NCI-H2196 treated with DMSO at 0.1 percent for 48 hours (cell line): ENCODE data around the gene NKX2-1.
A peak's percentile ranks its signal among the peaks of the same experiment; 100 is the strongest.

Experiments
- DNase-seq: peaks from one replicate; lab custom pipeline; 2025; ENCODE audit not compliant: unreplicated experiment; lab: John Stamatoyannopoulos, UW

NKX2-1 gene

DNA sequence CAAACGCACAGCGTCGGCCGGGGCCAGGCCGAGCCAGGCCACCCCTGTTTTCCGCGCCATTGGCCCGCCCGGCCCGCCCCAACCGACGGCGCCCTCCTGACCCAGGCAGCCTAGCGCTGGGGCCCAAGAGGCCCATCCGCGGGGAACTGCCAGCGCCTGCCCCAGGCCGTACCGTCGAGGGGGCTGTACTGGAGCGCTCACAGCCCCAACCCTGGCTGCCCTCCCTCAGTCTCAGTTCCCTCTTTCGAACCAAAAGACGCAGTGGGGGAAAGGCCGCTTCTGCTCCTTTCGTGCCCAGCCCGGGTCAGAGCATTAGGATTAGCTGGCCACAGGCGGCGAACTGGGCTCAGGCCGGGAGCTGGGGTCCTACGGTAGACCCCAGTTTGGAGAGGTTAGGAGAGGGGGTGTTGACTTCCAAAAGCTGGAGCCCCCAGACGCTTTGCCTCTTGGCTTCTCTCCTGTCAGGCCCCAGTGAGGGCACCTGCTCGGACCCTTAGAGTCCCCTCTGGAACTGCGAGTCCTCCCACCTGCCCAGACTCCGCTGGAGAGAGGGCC lies 1.9 kb downstream of the NKX2-1 start:
- no peak for DNase-seq

DNA sequence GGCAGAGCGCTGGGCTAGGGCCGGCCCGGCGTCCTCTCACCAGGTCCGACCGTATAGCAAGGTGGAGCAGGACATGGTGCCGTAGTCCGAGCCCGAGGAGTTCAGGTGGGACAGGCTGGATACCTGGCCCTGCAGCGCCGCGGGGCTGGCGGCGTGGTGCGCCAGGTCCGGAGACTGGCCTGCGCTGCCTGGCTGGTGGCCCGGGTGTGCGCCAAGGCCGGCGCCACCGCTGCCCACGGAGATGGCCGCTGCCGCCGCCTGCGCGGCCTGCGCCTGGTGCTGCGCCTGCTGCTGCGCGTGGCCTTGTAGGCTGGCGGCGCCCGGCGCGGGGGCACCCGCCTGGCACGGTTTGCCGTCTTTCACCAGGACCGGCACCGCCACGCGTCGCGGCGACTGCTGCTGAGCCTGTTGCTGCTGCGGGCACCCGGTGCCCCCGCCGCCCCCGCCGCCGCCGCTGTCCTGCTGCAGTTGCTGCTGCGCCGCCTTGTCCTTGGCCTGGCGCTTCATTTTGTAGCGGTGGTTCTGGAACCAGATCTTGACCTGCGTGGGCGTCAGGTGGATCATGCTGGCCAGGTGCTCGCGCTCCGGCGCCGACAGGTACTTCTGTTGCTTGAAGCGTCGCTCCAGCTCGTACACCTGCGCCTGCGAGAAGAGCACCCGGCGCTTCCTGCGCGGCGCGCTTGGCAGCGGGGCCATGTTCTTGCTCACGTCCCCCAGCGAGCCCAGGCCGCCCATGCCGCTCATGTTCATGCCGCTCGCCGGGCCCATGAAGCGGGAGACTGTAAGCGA lies 2.6 kb downstream of the NKX2-1 start:
- DNase-seq, result no peak

- no peak for DNase-seq
These were observed 3.3 kb downstream of the NKX2-1 start for GRCh38 chr14:36516719-36517241.

GRCh38 chr14:36515896-36516718 lies 3.9 kb downstream of the NKX2-1 start:
- no peak for DNase-seq

- peak; percentile 55 for DNase-seq
These were observed 4.9 kb downstream of the NKX2-1 start for GRCh38 chr14:36515105-36515593.

DNA sequence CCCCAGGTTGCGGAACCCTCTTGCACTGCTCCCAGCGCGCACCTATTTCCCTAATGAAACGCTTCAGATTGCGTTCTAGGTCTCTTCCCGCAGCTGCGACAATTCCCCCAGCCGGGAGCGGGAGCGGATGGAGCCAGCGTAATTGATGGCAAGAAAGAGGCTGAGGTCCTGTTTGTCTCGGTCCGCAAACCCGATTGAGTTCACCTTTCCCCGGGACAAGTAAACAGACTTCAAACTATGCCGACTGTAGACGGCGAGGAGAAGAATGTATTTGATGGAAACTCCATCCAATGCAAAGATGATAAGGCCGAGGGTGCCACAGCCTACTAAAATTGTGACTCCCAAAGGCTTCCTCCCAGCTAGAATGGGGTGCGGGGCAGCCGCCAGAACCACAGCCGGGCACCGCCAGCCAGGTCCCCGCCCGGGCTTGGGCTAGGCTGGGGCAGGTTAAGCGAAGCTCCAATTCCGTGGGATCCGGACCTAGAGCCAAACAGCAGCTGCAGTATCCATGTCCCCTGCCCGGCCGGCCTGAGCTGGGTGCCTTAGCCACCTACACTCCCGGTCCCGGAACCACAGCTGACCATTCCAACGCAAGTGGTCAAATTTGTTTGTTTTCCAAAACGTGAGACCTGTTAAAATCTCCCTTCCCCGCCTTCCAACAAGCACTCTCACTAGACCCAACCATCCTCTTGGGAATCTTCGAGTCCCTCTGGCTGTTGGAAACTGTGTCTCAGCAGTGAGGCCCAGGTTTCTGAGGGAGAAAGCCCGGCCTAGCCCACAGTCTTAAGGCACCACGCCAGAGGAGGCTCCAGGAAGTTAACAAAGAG lies 5.5 kb downstream of the NKX2-1 start:
- DNase-seq, result peak; percentile 55

DNA sequence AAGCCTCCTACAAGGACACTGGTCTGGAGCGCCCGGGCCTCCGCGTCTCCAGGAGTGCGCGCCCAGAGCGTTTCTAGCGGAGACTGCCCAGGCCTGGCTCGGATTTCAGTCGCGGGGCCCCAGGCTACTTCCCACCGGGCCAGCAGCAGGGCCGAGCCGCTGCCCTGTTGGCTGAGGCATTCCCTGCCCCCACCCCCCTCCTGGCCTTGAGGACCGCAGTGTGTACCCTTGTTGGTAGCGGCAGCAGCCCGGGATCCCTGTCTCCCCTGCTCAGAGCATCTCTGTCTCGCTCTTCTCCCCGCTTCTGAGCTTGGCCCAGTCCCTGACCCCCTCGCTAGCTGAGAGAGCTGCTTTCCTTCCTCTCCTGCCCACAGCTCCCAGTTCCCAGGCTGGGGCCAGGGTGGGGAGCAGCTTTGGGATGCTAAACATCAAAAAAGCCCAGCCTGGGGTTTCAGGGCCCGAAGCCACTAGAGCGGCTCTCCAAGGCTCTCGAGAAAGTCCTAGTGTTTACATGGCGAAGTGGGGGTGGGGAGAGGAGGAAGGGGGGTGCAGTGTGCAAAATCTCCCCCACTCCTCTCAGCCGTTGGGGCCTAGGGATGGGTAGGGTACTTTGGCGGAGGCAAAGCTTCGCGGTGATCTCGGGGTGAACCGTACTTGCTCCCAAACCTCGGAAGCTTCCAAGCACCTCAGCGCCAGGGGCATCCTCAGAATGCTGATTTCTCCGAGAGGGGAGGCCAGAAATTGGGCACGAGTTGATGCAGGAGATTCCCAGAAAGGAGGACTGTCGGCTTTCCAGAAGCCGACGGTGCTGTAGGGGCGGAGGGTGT lies 6.4 kb downstream of the NKX2-1 start:
- DNase-seq, result peak; percentile 47

- no peak for DNase-seq
These were observed 7.0 kb downstream of the NKX2-1 start for GRCh38 chr14:36513012-36513420.

- DNase-seq, result peak; percentile 44
These were observed 7.4 kb downstream of the NKX2-1 start for GRCh38 chr14:36512585-36513003.

DNA sequence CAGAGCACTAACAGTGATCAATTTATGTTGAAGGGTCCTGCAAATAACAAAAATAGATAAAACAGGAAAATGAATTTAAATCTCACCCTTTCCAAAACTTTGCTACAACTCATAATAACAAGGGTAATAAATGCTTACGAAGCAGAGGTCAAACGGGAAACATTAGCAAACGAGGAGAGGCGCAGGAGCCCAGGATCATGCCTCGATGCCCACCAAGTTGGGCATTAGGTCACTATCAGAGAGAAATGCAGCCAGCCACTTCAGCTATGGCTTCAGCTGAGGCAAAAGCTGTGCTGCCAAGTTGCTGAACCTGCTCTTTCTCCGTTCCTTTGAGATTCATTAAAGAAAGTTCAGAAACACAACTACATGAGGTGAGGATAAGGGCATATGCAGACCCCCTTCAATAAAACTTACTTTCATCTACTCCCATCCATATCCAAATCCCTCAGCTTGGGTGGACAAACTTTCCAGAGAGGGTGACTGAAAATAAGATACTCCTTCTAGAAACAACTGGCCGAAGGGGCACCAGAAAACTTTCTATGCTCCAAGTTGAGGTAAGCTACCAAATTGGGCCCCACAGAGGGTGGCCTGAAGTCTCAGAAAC lies 7.9 kb downstream of the NKX2-1 start:
- no peak for DNase-seq

GRCh38 chr14:36510874-36511273 lies 9.2 kb downstream of the NKX2-1 start:
- no peak for DNase-seq

- peak; percentile 86 for DNase-seq
These were observed 9.8 kb downstream of the NKX2-1 start for GRCh38 chr14:36510078-36510799.

DNA sequence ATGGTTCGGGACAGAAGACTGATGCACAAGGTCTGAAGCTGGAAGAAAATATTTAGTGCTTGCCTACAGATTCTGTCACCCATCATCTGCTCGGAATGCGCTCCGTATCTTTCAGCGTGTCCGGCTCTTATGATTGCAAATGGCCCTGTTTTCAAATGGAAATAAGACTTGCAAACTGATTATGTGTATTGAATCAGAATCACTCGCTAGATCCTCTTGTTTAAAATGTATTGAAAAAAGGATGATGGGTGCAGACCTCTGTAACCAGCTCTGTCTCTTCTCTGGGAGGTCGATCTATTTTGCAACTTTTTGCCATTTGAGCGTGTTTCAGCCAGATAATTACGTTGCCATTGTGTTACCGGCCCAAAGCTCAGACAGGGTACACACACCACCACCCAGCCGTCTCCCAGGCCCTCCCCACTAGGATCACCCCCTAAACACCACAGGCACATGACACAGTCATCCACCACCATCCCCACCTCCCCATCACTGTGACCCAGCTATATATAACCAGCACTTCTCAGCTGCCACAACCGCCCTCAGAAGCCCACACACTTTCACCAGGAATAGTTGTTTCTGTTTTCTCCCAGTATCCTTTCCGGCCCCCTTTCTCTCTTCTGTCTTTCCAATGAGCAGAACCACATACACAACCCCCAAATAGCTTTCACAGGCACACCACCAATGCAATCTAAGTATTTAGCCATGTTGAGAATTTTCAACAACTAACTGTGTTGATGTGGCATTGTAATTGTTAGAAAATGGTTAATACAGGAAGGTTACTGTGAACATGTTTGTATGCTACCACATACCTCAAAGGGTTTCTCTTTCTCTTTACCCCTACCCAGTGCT lies 10.7 kb downstream of the NKX2-1 start:
- no peak for DNase-seq

DNA sequence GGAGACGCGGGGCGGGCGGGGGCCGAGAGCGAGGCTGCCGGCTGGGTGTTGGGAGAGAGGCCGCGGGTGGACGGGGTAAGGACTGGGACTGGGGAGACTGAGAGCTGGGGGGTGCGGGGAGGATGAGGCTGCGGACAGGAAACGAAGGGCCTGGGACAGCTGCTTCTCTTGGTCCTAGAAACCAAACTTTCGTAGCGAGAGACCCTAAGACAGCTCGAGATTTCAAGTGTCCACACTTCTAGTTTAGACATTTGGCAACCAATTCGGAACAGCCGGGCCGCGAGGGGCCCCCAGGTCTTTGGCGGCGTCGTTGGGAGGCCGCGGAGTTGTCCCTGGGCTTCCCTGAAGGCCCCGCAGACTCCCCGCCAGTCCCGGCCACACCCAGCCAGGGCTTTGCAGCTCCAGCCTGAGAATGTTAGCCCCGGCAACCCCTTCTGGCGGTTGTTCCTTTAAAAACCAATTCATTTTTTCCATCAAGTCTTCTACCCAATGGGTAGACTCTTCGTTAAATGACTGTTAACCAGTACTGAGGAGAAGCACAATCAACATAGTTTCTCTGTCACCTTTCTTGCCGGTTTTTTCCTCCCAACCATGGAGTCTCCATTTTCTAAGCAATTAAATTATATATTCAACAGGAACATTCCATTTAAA lies 11.5 kb downstream of the NKX2-1 start:
- DNase-seq, result no peak

DNA sequence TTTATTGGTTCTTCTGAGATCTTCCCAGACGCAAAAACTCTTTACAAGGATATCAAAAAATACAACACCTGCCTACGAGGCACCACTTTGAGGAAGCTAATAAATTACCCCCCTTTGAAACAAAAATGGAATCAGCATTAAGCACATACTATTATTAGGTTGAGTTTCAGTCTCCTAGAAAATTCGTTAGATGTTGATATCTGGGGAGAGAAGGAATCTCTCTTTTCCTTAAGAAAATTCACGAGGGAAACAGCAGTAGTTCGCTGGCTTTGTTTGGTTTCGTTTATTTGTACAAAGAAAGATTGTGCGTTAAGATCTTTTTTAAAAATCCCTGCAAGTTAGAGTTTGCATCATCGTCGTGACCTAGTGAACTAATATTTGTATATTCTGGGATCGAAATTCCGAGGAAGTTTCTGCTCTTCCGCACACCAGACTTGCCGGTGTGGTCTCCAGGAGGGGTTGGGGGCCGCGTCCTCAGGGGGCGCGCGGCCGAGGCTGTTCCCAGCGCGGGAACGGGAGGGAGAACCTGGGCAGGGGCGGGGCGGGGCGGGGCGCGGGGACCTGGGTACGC lies 12.1 kb downstream of the NKX2-1 start:
- no peak for DNase-seq

GRCh38 chr14:36506732-36507614 lies 13.1 kb downstream of the NKX2-1 start:
- DNase-seq, result no peak
